GM13976 (cell line): ENCODE results near the gene KCNK5.

ENCODE experiments used
- DNase-seq: peaks from one replicate; pipeline ENCODE4 v3.0.0; 2012; ENCODE audit warnings: low spot score
- CTCF ChIP-seq: IDR thresholded peaks from 2 replicates; pipeline ENCODE4 v1.5.1; 2012; ENCODE audit warnings: borderline replicate concordance, mild to moderate bottlenecking; ENCODE audit not compliant: insufficient read depth; ENCODE audit errors: extremely low read depth, missing control alignments, control extremely low read depth
- in situ Hi-C: fragments of 300-500 bp; cut with MboI; formaldehyde crosslinking; loops from one replicate; pipeline ENCODE4 v1.12.0; 2022; ENCODE audit warnings: low sequenced_read_pairs, mixed read lengths, inconsistent platforms; ENCODE audit not compliant: unreplicated experiment

The KCNK5 gene

GRCh38 chr6:39260953-39261352 is 31.7 kb upstream of the KCNK5 start:
- DNase-seq, result no peak
- in situ Hi-C loops, result no loop called here
- no peak for TF ChIP-seq CTCF

GRCh38 chr6:39260456-39260855 is 31.2 kb upstream of the KCNK5 start:
- in situ Hi-C loops, result no loop called here
- no peak for DNase-seq
- TF ChIP-seq CTCF, result no peak

- TF ChIP-seq CTCF, result no peak
- DNase-seq, result no peak
- in situ Hi-C loops, result no loop called here
Measured at GRCh38 chr6:39256294-39256940, 27.1 kb upstream of the KCNK5 start.

- in situ Hi-C loops, result no loop called here
- TF ChIP-seq CTCF, result no peak
- DNase-seq, result no peak
Measured at GRCh38 chr6:39254999-39255535, 25.8 kb upstream of the KCNK5 start.

GRCh38 chr6:39251406-39251805 is 22.1 kb upstream of the KCNK5 start:
- TF ChIP-seq CTCF, result no peak
- no peak for DNase-seq
- in situ Hi-C loops, result no loop called here

GRCh38 chr6:39250507-39250906 is 21.2 kb upstream of the KCNK5 start:
- in situ Hi-C loops, result no loop called here
- no peak for DNase-seq
- no peak for TF ChIP-seq CTCF

GRCh38 chr6:39249278-39249677 is 20.0 kb upstream of the KCNK5 start:
- in situ Hi-C loops, result no loop called here
- no peak for TF ChIP-seq CTCF
- DNase-seq, result no peak
